ENCODE results near the gene DAPK2. TPM values are rescaled to one million over a fixed set of nuclear protein-coding genes. Genes with fewer than 3 reads are reported as not detected.
A peak's percentile ranks its signal among the peaks of the same experiment; 100 is the strongest.

Gene DAPK2
- total and polyA plus RNA-seq, 12 donors: 20.8 to 62.6 (median 38.5) TPM

GRCh38 chr15:63973212-63974009 lies 72.9 kb downstream of the DAPK2 start:
- Histone ChIP-seq H3K9me3 (no peaks in the 10 kb centered on the region), H3K27ac (peak overlapping the region in 4 of 10 donors; percentile 29 to 82 (median 52)), H3K4me3 (no peak overlapping the region), H3K36me3 (no peaks in the 10 kb centered on the region), H3K4me1 (peaks cover 11 to 70% (median 53%) of the 10 kb centered on the region in 9 donors), H3K27me3 (no peaks in the 10 kb centered on the region)
- TF ChIP-seq, protein P1, sequence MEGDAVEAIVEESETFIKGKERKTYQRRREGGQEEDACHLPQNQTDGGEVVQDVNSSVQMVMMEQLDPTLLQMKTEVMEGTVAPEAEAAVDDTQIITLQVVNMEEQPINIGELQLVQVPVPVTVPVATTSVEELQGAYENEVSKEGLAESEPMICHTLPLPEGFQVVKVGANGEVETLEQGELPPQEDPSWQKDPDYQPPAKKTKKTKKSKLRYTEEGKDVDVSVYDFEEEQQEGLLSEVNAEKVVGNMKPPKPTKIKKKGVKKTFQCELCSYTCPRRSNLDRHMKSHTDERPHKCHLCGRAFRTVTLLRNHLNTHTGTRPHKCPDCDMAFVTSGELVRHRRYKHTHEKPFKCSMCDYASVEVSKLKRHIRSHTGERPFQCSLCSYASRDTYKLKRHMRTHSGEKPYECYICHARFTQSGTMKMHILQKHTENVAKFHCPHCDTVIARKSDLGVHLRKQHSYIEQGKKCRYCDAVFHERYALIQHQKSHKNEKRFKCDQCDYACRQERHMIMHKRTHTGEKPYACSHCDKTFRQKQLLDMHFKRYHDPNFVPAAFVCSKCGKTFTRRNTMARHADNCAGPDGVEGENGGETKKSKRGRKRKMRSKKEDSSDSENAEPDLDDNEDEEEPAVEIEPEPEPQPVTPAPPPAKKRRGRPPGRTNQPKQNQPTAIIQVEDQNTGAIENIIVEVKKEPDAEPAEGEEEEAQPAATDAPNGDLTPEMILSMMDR (IDR thresholded peaks at IDR 0.05): no peak
- DNase-seq (no peak), ATAC-seq (no peak)
- 44 to 50% methylated on average over 2 of the region's 2 CpGs for WGBS, 2 donors
- intact Hi-C loops (cut with DNase I): loop anchor here in 1 of 10 donors (5.0 kb wide), 1 partner anchor 49 kb away; no protein-coding TSS in a partner anchor

- no peak for ATAC-seq
- no peaks in the 10 kb centered on the region for H3K36me3 ChIP-seq
- TF ChIP-seq, protein P1 (IDR thresholded peaks at IDR 0.05): no peak
- peaks cover 11 to 70% (median 55%) of the 10 kb centered on the region in 9 donors for H3K4me1 ChIP-seq
- H3K27ac ChIP-seq: peak overlapping the region in 4 of 10 donors; percentile 29 to 82 (median 52)
- H3K4me3 ChIP-seq: no peak overlapping the region
- DNase-seq: no peak
- no peaks in the 10 kb centered on the region for H3K9me3 ChIP-seq
- intact Hi-C loops (cut with DNase I): loop anchor here in 1 of 10 donors (5.0 kb wide), 1 partner anchor 50 kb away; no protein-coding TSS in a partner anchor
- 65 to 80% methylated on average over 1 of the region's 1 CpG for WGBS, 2 donors
- H3K27me3 ChIP-seq: no peaks in the 10 kb centered on the region
These were observed 73.5 kb downstream of the DAPK2 start for GRCh38 chr15:63972801-63973200.

DNA sequence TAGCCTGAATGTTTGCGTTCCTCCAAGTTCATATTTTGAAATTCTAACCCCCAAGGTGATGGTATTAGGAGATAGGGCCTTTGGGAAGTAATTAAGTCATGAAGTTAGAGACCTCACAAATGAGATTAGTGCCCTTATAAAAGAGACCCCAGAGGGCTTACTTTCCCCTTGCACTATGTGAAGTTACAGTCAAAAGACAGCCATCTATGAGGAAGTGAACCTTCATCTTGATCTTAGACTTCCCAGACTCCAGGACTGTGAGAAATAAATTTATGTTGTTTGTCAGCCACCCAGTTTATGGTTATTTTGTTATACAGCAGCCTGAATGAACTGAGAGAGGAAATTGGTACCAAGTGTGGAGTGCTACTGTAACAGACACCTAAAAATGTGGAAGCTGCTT lies 74.4 kb downstream of the DAPK2 start:
- DNase-seq (no peak), ATAC-seq (no peak)
- Histone ChIP-seq H3K9me3 (no peaks in the 10 kb centered on the region), H3K4me1 (peaks cover 11 to 71% (median 60%) of the 10 kb centered on the region in 9 donors), H3K27ac (peak overlapping the region in 8 of 10 donors; percentile 65 to 85 (median 80)), H3K4me3 (no peak overlapping the region), H3K36me3 (no peaks in the 10 kb centered on the region), H3K27me3 (no peaks in the 10 kb centered on the region)
- intact Hi-C loops (cut with DNase I): loop anchor here in 1 of 10 donors (5.0 kb wide), 1 partner anchor 50 kb away; no protein-coding TSS in a partner anchor
- TF ChIP-seq, protein P1 (IDR thresholded peaks at IDR 0.05): no peak
- 97 to 100% methylated on average over 1 of the region's 1 CpG for WGBS, 2 donors

- TF ChIP-seq, protein P1 (IDR thresholded peaks at IDR 0.05): no peak
- ATAC-seq (no peak), DNase-seq (no peak)
- H3K27me3 ChIP-seq: no peaks in the 10 kb centered on the region
- peaks cover 0 to 2% (median 0%) of the 10 kb centered on the region in 9 donors for H3K36me3 ChIP-seq
- WGBS, 2 donors: 67 to 75% methylated on average over 2 of the region's 2 CpGs
- no peak overlapping the region for H3K4me3 ChIP-seq
- peaks cover 11 to 69% (median 60%) of the 10 kb centered on the region in 9 donors for H3K4me1 ChIP-seq
- intact Hi-C loops (cut with DNase I): loop anchor here in 1 of 10 donors (5.0 kb wide), 1 partner anchor 51 kb away; no protein-coding TSS in a partner anchor
- H3K27ac ChIP-seq: peak overlapping the region; percentile 25 to 85 (median 78)
- no peaks in the 10 kb centered on the region for H3K9me3 ChIP-seq
These were observed 74.9 kb downstream of the DAPK2 start for GRCh38 chr15:63971427-63971805.
